Neural crest cell (in vitro differentiated cells): Measurements from ENCODE around the gene WDR7. TPM values are rescaled to one million over a fixed set of nuclear protein-coding genes. Genes with fewer than 3 reads are reported as not detected.

ENCODE experiments used
- DNase-seq: peaks from one replicate; pipeline ENCODE4 v3.0.0; 2021; ENCODE audit warnings: low read depth, mixed read lengths, low spot score
- H3K27ac Mint-ChIP-seq: one replicate; pipeline ENCODE4 v1.8.0; 2021; ENCODE audit warnings: mild to moderate bottlenecking, mixed read lengths; ENCODE audit not compliant: unreplicated experiment
- H3K27me3 Mint-ChIP-seq: 2 replicates; pipeline ENCODE4 v1.8.0; 2021; ENCODE audit warnings: low read depth, mild to moderate bottlenecking, mixed read lengths
- H3K36me3 Mint-ChIP-seq: 2 replicates; pipeline ENCODE4 v1.8.0; 2021; ENCODE audit warnings: low read depth, mild to moderate bottlenecking, mixed read lengths
- H3K4me1 Mint-ChIP-seq: 2 replicates; pipeline ENCODE4 v1.8.0; 2021; ENCODE audit warnings: mixed read lengths
- H3K4me3 Mint-ChIP-seq: one replicate; pipeline ENCODE4 v1.8.0; 2021; ENCODE audit warnings: mild to moderate bottlenecking, mixed read lengths
- H3K9me3 Mint-ChIP-seq: 2 replicates; pipeline ENCODE4 v1.8.0; 2021; ENCODE audit warnings: mixed read lengths
- total RNA-seq: library from RNA; stranded (reverse); gene quantifications from 2 replicates; pipeline ENCODE4 v1.2.1, GENCODE V29; 2021
- TF ChIP-seq, protein P1 (sequence below): fragments of 200-600 bp; sonication (generic); conservative IDR thresholded peaks from 2 replicates; pipeline ENCODE4 v1.5.0; 2021; ENCODE audit warnings: antibody characterized with exemption, mild to moderate bottlenecking

Gene WDR7
- total RNA-seq, 1 donor from 2014 or later, result 17.3 TPM

DNA sequence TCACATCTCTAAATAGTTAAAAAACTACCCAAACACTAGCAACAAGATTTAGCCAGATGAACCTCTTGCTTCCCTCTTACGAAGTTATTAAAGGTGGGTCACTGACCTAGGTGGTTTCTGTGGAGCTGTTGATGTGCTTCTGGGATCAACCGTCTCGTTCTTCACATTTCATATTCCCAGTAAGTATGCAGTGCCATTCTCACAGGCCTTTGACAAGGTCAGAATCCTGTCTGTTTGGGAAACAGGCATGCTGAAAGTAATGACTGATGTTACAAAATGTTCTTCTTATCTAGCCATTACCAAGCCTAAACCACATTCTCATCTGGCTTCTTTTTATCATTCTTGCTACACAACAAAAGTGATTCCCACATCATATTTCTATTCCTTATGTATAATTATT lies 70.3 kb downstream of the WDR7 start:
- no peaks in the 10 kb centered on the region for H3K4me1 Mint-ChIP-seq
- TF ChIP-seq, protein P1, sequence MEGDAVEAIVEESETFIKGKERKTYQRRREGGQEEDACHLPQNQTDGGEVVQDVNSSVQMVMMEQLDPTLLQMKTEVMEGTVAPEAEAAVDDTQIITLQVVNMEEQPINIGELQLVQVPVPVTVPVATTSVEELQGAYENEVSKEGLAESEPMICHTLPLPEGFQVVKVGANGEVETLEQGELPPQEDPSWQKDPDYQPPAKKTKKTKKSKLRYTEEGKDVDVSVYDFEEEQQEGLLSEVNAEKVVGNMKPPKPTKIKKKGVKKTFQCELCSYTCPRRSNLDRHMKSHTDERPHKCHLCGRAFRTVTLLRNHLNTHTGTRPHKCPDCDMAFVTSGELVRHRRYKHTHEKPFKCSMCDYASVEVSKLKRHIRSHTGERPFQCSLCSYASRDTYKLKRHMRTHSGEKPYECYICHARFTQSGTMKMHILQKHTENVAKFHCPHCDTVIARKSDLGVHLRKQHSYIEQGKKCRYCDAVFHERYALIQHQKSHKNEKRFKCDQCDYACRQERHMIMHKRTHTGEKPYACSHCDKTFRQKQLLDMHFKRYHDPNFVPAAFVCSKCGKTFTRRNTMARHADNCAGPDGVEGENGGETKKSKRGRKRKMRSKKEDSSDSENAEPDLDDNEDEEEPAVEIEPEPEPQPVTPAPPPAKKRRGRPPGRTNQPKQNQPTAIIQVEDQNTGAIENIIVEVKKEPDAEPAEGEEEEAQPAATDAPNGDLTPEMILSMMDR, result no peak

DNA sequence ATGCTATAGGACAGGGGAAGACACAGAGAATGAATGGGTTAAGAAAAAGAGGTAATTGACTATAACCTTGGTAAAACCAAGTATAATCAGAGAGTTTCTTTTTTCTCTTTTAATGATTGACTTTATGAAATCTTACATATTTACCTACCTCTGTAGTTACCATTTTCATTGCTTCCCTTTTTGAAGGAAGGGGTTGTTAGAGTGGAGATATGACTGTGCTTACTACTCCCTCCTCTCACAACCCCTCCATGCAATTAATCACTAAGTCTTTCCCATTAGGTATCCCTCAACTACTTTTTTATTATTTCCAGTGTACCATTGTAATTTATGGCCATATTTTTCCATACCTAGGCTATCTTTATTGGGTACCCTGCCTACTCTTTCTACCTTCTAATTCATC lies 71.4 kb downstream of the WDR7 start:
- no peaks in the 10 kb centered on the region for H3K9me3 Mint-ChIP-seq
- no peak overlapping the region for H3K4me3 Mint-ChIP-seq
- H3K27me3 Mint-ChIP-seq, result no peaks in the 10 kb centered on the region

More for the DNA sequence above, 70.3 kb downstream of the WDR7 start:
- peaks cover 7% of the 10 kb centered on the region for H3K36me3 Mint-ChIP-seq
- H3K9me3 Mint-ChIP-seq, result no peaks in the 10 kb centered on the region
- H3K4me3 Mint-ChIP-seq, result no peak overlapping the region
- no peak overlapping the region for H3K27ac Mint-ChIP-seq
- no peak for DNase-seq
- no peaks in the 10 kb centered on the region for H3K27me3 Mint-ChIP-seq

DNA sequence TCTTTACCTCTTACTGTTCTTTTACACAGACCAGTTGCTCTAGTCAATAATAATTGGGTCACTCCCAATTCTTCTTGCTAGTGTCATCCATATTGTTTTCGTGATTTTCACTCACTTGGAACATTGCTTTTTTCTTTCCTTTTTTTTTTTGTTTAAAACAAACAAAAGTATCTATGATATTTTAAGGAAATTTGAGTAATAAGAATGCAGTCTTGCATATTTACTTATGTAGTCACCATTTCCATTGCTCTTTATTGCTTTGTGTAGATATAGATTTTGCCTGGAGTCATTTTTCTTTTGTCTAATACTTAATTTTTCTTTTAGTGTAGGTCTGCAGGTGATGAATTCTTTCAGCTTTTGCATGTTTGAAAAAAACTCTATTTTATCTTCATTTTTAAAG lies 71.9 kb downstream of the WDR7 start:
- Mint-ChIP-seq H3K27me3 (no peaks in the 10 kb centered on the region), H3K9me3 (no peaks in the 10 kb centered on the region), H3K4me1 (no peaks in the 10 kb centered on the region), H3K36me3 (peaks cover 11% of the 10 kb centered on the region), H3K27ac (no peak overlapping the region), H3K4me3 (no peak overlapping the region)
- TF ChIP-seq, protein P1, result no peak
- DNase-seq, result no peak

More for the DNA sequence above, 71.4 kb downstream of the WDR7 start:
- H3K36me3 Mint-ChIP-seq, result peaks cover 11% of the 10 kb centered on the region
- H3K27ac Mint-ChIP-seq, result no peak overlapping the region
- TF ChIP-seq, protein P1, result no peak
- DNase-seq, result no peak
- no peaks in the 10 kb centered on the region for H3K4me1 Mint-ChIP-seq

DNA sequence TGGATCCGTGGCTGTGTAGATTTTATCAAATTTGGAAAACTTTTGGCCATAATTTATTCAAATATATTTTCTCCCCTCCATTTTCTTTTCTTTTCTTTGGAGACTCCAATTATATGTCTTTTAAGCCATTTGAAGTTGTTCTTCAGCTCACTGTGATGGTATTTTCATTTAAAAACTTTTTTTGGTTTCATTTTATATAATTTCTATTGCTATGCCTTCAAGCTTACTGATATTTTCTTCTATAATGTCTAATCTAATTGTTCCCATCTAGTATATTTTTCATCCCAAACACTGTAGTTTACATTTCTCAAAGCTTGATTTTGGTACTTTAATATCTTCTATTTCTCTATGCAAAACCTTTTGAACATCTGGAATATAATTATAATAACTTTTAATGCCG lies 72.5 kb downstream of the WDR7 start:
- no peak for DNase-seq
- no peak overlapping the region for H3K4me3 Mint-ChIP-seq
- no peak overlapping the region for H3K27ac Mint-ChIP-seq
- H3K4me1 Mint-ChIP-seq, result no peaks in the 10 kb centered on the region
- H3K9me3 Mint-ChIP-seq, result no peaks in the 10 kb centered on the region
- TF ChIP-seq, protein P1, result no peak
- no peaks in the 10 kb centered on the region for H3K27me3 Mint-ChIP-seq
- peaks cover 15% of the 10 kb centered on the region for H3K36me3 Mint-ChIP-seq

DNA sequence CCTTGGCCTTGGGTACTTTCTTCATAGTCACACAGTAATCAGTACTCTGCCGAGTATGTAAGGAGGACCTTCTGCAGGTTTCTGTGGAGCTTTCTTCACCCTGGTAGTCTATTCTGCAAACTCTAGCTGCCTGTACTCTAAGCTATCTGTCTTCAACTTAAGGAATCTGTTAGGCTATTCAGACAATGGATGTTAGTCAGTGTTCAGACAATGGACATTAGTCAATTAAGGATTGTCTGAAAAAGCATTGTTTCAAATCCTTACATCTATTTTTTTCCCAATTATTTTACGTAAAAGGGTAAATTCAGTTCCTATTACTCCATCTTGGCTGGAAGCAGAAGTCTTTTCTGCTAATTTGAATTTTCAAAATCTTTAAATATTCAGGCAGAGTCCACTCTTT lies 75.7 kb downstream of the WDR7 start:
- Mint-ChIP-seq H3K4me3 (no peak overlapping the region), H3K27ac (no peak overlapping the region), H3K36me3 (peaks cover 23% of the 10 kb centered on the region), H3K9me3 (no peaks in the 10 kb centered on the region), H3K4me1 (no peaks in the 10 kb centered on the region), H3K27me3 (no peaks in the 10 kb centered on the region)
- DNase-seq, result no peak
- TF ChIP-seq, protein P1, result no peak

DNA sequence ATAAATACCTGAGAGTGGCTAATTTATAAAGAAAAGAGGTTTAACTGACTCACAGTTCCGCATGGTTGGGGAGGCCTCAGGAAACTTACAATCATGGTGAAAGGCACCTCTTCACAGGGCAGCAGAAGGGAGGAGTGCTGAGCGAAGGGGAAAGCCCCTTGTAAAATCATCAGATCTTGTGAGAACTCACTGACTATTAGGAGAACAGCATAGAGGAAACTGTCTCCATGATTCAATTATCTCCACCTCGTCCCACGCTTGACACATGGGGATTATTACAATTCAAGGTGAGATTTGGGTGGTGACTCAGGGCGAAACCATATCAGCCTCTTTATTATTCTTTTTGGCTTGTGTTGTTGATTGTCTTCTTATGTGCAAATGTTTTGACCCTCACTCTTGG lies 76.2 kb downstream of the WDR7 start:
- H3K4me3 Mint-ChIP-seq, result no peak overlapping the region
- H3K36me3 Mint-ChIP-seq, result peaks cover 23% of the 10 kb centered on the region
- no peaks in the 10 kb centered on the region for H3K4me1 Mint-ChIP-seq
- no peaks in the 10 kb centered on the region for H3K9me3 Mint-ChIP-seq
- H3K27ac Mint-ChIP-seq, result no peak overlapping the region
- H3K27me3 Mint-ChIP-seq, result no peaks in the 10 kb centered on the region
- TF ChIP-seq, protein P1, result no peak
- DNase-seq, result no peak
